Esophagus squamous epithelium (tissue), 4 donors: ENCODE data around the gene CACNA1I.

Source experiments
- CTCF ChIP-seq, 6 experiments: fragments of 450-650 bp in 4 of 6; fragments of 200-600 bp in 2 of 6; sonication (generic) in 2 of 6; IDR thresholded peaks; one replicate each; pipeline ENCODE4 v1.5.1; 2016 to 2019; ENCODE audit warnings: antibody characterized with exemption in 6 of 6, mild to moderate bottlenecking in 4 of 6, moderate library complexity in 4 of 6
- POLR2A ChIP-seq, 4 donors: fragments of 450-650 bp; IDR thresholded peaks; one replicate each; pipeline ENCODE4 v1.6.1; 2017; ENCODE audit warnings: antibody characterized with exemption in 4 of 4, mild to moderate bottlenecking in 4 of 4, moderate library complexity in 3 of 4

GRCh38 chr22:39713799-39714290, 143.3 kb downstream of the CACNA1I start:
- TF ChIP-seq CTCF (IDR thresholded peaks at IDR 0.05) (no peak), POLR2A (IDR thresholded peaks at IDR 0.05) (no peak)
